Mesenchymal stem cell (in vitro differentiated cells and primary cell): ENCODE results near the gene CYBA.

Source experiments
- DNase-seq: peaks from one replicate; pipeline ENCODE4 v3.0.0-alpha.2; 2013
- H2AFZ ChIP-seq: one replicate; pipeline ENCODE4 v1.6.1; 2013; ENCODE audit warnings: low read depth, mild to moderate bottlenecking, control low read depth, inconsistent platforms, low read length, moderate library complexity
- H2AK5ac ChIP-seq: 2 replicates; pipeline ENCODE4 v1.6.1; 2013; ENCODE audit warnings: low read length, moderate library complexity, mild to moderate bottlenecking, inconsistent platforms; ENCODE audit not compliant: severe bottlenecking
- H2BK120ac ChIP-seq: one replicate; pipeline ENCODE4 v1.6.1; 2013; ENCODE audit warnings: low read depth, mild to moderate bottlenecking, inconsistent platforms, low read length, moderate library complexity
- H2BK12ac ChIP-seq, 2 experiments: one replicate each; pipeline ENCODE4 v1.6.1; 2013; ENCODE audit warnings: inconsistent platforms in 2 of 2, low read length in 2 of 2, mild to moderate bottlenecking in 2 of 2, moderate library complexity in 2 of 2, control low read depth in 1 of 2
- H2BK15ac ChIP-seq: one replicate; pipeline ENCODE4 v1.6.1; 2013; ENCODE audit warnings: mild to moderate bottlenecking, low read depth, inconsistent platforms; ENCODE audit not compliant: poor library complexity, severe bottlenecking
- H2BK5ac ChIP-seq: 2 replicates; pipeline ENCODE4 v1.6.1; 2013; ENCODE audit warnings: low read depth, mild to moderate bottlenecking, low read length, control low read depth, inconsistent platforms; ENCODE audit not compliant: poor library complexity, severe bottlenecking
- H3K14ac ChIP-seq, 2 experiments: one replicate each; pipeline ENCODE4 v1.6.1; 2013; ENCODE audit warnings: inconsistent platforms in 2 of 2, low read length in 2 of 2, control low read depth in 1 of 2, mild to moderate bottlenecking in 1 of 2, moderate library complexity in 1 of 2
- H3K18ac ChIP-seq, 2 experiments: one replicate each; pipeline ENCODE4 v1.6.1; 2013; ENCODE audit warnings: inconsistent platforms in 2 of 2, low read length in 2 of 2, control low read depth in 1 of 2, low read depth in 1 of 2, mild to moderate bottlenecking in 1 of 2
- H3K23ac ChIP-seq, 2 experiments: one replicate each; pipeline ENCODE4 v1.6.1; 2013; ENCODE audit warnings: inconsistent platforms in 2 of 2, low read length in 2 of 2, mild to moderate bottlenecking in 2 of 2, moderate library complexity in 2 of 2, control low read depth in 1 of 2
- H3K27ac ChIP-seq: 2 replicates; pipeline ENCODE4 v1.5.1; 2013; ENCODE audit warnings: mild to moderate bottlenecking, moderate library complexity, low read length, control low read depth, inconsistent platforms; ENCODE audit not compliant: poor library complexity, severe bottlenecking
- H3K27me3 ChIP-seq, 2 experiments: 2 replicates each; pipeline versions ENCODE4 v1.6.1 to v1.7.0; 2013; ENCODE audit warnings: low read length in 2 of 2, mild to moderate bottlenecking in 2 of 2, moderate library complexity in 2 of 2, control low read depth in 1 of 2, inconsistent platforms in 1 of 2; ENCODE audit not compliant: control insufficient read depth in 1 of 2, insufficient read depth in 1 of 2
- H3K36me3 ChIP-seq, 2 experiments: 2 replicates each; pipeline versions ENCODE4 v1.6.1 to v1.7.0; 2013; ENCODE audit warnings: low read length in 2 of 2, control low read depth in 1 of 2, inconsistent platforms in 1 of 2, low read depth in 1 of 2, mild to moderate bottlenecking in 1 of 2; ENCODE audit not compliant: insufficient read depth in 2 of 2, control insufficient read depth in 1 of 2
- H3K4ac ChIP-seq, 2 experiments: one replicate each; pipeline ENCODE4 v1.6.1; 2013; ENCODE audit warnings: inconsistent platforms in 2 of 2, low read length in 2 of 2, mild to moderate bottlenecking in 2 of 2, moderate library complexity in 2 of 2, control low read depth in 1 of 2, low read depth in 1 of 2
- H3K4me1 ChIP-seq: 2 replicates; pipeline ENCODE4 v1.6.1; 2013; ENCODE audit warnings: low read depth, low read length, control low read depth; ENCODE audit not compliant: control insufficient read depth, insufficient read depth
- H3K4me2 ChIP-seq: 2 replicates; pipeline ENCODE4 v1.6.1; 2013; ENCODE audit warnings: low read length, mild to moderate bottlenecking, inconsistent platforms; ENCODE audit not compliant: poor library complexity, severe bottlenecking
- H3K4me3 ChIP-seq, 2 experiments: 2 replicates each; pipeline versions ENCODE4 v1.5.1 to v1.7.0; 2013; ENCODE audit warnings: low read length in 2 of 2, mild to moderate bottlenecking in 2 of 2, control low read depth in 1 of 2, low read depth in 1 of 2; ENCODE audit not compliant: insufficient read depth in 1 of 2
- H3K79me1 ChIP-seq: replicated peaks from 2 replicates; pipeline ENCODE4 v1.6.1; 2013; ENCODE audit warnings: mild to moderate bottlenecking, control low read depth, low read length, inconsistent platforms; ENCODE audit not compliant: poor library complexity, severe bottlenecking
- H3K9ac ChIP-seq: 2 replicates; pipeline ENCODE4 v1.7.0; 2013; ENCODE audit warnings: mild to moderate bottlenecking, low read length, moderate library complexity
- H3K9me3 ChIP-seq: 2 replicates; pipeline ENCODE4 v1.7.0; 2013; ENCODE audit warnings: mild to moderate bottlenecking, low read length; ENCODE audit not compliant: control insufficient read depth
- H4K8ac ChIP-seq: one replicate; pipeline ENCODE4 v1.6.1; 2013; ENCODE audit warnings: inconsistent platforms, mild to moderate bottlenecking, low read length, moderate library complexity
- H4K91ac ChIP-seq: one replicate; pipeline ENCODE4 v1.6.1; 2013; ENCODE audit warnings: mild to moderate bottlenecking, low read length, inconsistent platforms
- WGBS: methylation state at CpG from one replicate; pipeline ENCODE4 v1.1.7; 2013; ENCODE audit warnings: mixed read lengths; 5-methylcytosine and 5-hydroxymethylcytosine counted together

The CYBA gene

DNA sequence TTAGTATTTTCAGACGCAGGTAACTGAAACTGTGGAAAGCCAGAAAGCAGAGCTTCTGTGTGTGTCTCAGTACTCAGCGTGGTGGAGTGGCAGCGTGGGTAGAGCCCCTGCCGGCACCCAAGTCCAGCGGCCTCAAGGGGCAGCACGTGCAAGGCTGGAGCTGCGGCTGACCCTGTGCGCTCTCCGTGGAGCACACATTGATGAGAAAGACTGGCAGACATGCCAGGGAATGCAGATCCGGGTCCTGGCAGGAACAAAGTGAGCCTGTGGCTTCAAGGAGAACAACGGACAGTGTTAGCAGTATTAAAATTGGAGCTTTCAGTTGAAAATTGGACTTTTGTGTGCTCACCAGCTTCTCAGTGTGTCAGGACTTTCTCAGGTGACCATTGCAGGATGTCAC lies 57.4 kb downstream of the CYBA start:
- Histone ChIP-seq H3K9me3 (no peaks in the 10 kb centered on the region), H3K18ac (no peak overlapping the region)
- 79% methylated on average over 11 of the region's 11 CpGs for whole genome bisulfite sequencing

More for the DNA sequence above, 57.4 kb downstream of the CYBA start:
- Histone ChIP-seq H3K4me2 (no peak overlapping the region), H2BK5ac (no peak overlapping the region), H2BK12ac (no peak overlapping the region), H4K91ac (no peak overlapping the region), H3K4ac (no peak overlapping the region), H3K27ac (no peak overlapping the region), H3K14ac (no peak overlapping the region), H3K36me3 (peaks cover 41 to 46% of the 10 kb centered on the region in 2 experiments), H3K4me1 (peaks cover 8% of the 10 kb centered on the region), H2AFZ (no peak overlapping the region), H4K8ac (no peak overlapping the region), H2AK5ac (no peak overlapping the region), H3K9ac (no peak overlapping the region), H3K79me1 (peaks cover 18% of the 10 kb centered on the region), H3K23ac (no peak overlapping the region), H3K27me3 (no peaks in the 10 kb centered on the region), H2BK15ac (no peak overlapping the region), H2BK120ac (no peak overlapping the region), H3K4me3 (no peak overlapping the region)
- no peak for DNase-seq
